Muscle layer of colon (tissue), 2 donors: Measurements from ENCODE around the gene TSPAN9.
"Not testable (repeated sequence)": the region's sequence is repeated elsewhere in the genome, so short reads cannot be mapped to it uniquely, and the experiment has no call there.

Source experiments
- H3K27ac ChIP-seq: one replicate; pipeline ENCODE4 v1.7.0; 2013; ENCODE audit warnings: low read depth, mild to moderate bottlenecking, low read length, moderate library complexity
- H3K27me3 ChIP-seq, 2 donors: one replicate each; pipeline ENCODE4 v1.7.0; 2013; ENCODE audit warnings: low read length in 2 of 2, mild to moderate bottlenecking in 2 of 2; ENCODE audit not compliant: insufficient read depth in 2 of 2, control insufficient read depth in 1 of 2
- H3K36me3 ChIP-seq: one replicate; pipeline ENCODE4 v1.7.0; 2013; ENCODE audit warnings: mild to moderate bottlenecking, low read length; ENCODE audit not compliant: insufficient read depth
- H3K4me1 ChIP-seq: one replicate; pipeline ENCODE4 v1.7.0; 2013; ENCODE audit warnings: mild to moderate bottlenecking, low read length; ENCODE audit not compliant: insufficient read depth
- H3K4me3 ChIP-seq, 2 donors: one replicate each; pipeline ENCODE4 v1.7.0; 2013; ENCODE audit warnings: low read length in 2 of 2, low read depth in 1 of 2, mild to moderate bottlenecking in 1 of 2, moderate library complexity in 1 of 2
- H3K9ac ChIP-seq: one replicate; pipeline ENCODE4 v1.7.0; 2013; ENCODE audit warnings: low read length
- H3K9me3 ChIP-seq: one replicate; pipeline ENCODE4 v1.7.0; 2013; ENCODE audit warnings: mild to moderate bottlenecking, low read length
- donor health status: abdominal sarcoma.
- donor health status: Adenocarcinoma of cecum.

TSPAN9 gene

DNA sequence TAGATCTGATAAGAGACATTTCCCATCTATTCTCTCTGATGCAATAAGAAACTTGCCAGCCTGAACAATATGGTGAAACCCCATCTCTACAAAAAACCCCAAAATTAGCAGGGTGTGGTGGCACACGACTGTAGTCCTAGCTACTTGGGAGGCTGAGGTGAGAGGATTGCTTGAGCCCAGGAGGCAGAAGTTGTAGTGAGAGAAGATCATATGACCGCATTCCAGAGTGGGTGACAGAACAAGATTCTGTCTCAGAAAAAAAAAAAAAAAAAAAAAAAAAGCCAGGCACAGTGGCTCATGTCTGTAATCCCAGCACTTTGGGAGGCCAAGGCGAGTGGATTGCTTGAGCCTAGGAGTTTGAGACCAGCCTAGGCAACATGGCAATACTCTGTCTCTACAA is 11.3 kb upstream of the TSPAN9 start:
- not testable (repeated sequence) for H3K27ac ChIP-seq, H3K27me3 ChIP-seq, H3K9ac ChIP-seq, H3K36me3 ChIP-seq, H3K4me3 ChIP-seq, H3K9me3 ChIP-seq
- peaks cover 21% of the 10 kb centered on the region for H3K4me1 ChIP-seq

DNA sequence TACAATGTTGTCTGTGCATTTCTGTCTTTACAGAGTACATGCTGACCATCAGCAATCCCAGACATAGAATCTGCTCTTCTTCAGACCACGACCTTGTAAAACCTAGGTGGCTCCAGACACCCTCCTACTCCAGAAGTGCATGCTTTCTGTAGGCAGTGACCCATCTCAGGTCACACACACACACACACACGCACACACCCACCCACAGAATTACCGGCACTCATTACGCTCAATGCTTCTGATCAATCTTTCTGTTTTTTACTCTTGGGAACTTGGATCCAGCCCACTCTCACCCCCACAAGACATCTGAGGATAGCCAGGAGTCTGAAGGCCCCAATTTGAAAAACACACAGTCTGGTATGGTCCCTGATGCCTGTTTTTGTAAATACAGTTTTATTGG is 7.5 kb upstream of the TSPAN9 start:
- Histone ChIP-seq H3K4me3 (no peak overlapping the region), H3K9ac (no peak overlapping the region), H3K27me3 (no peaks in the 10 kb centered on the region), H3K9me3 (no peaks in the 10 kb centered on the region), H3K4me1 (peaks cover 27% of the 10 kb centered on the region), H3K27ac (no peak overlapping the region), H3K36me3 (no peaks in the 10 kb centered on the region)

DNA sequence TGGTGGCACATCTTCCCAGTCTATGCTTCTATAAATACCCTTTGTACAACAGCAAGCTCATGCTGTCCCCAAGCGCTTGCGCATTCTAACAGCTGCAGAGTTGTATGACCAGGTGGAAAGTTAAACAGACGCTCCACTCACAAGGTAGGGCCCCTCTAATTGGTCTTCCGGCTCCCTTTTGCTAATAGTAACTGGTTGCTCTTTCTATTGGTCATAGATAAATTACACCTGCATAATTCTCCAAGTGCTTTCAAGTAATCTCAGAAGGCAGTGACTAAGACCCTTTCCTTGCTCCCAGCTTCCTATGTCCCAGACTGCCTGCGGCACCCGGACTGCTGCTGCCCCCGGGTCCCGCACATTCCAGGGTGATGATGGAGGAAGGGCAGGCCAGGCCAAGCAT is 6.1 kb upstream of the TSPAN9 start:
- Histone ChIP-seq H3K9ac (no peak overlapping the region), H3K36me3 (no peaks in the 10 kb centered on the region), H3K27ac (no peak overlapping the region), H3K27me3 (no peaks in the 10 kb centered on the region), H3K9me3 (no peaks in the 10 kb centered on the region), H3K4me1 (peaks cover 28% of the 10 kb centered on the region), H3K4me3 (no peak overlapping the region)

DNA sequence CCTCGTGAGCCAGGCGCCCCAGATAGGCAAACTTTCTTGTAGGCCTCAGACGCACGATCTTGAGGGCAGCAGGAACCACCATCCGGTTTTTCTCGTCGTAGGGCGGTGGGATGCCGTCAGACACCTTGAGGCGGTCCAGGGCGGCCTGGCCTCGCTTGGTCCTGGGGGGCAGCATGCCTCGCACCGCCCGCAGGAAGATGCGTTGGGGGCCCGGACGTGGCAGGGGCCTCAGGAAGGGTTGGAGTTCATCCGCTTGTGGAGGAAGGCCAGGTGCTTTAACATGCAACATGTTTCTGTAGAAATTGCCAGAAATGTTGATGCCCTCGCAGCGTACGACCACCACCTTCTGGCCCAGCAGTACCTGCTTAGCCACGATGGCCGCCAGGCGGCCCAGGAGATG is 5.5 kb upstream of the TSPAN9 start:
- Histone ChIP-seq H3K9me3 (no peaks in the 10 kb centered on the region), H3K27ac (no peak overlapping the region), H3K36me3 (no peaks in the 10 kb centered on the region), H3K4me1 (peaks cover 34% of the 10 kb centered on the region), H3K27me3 (no peaks in the 10 kb centered on the region), H3K4me3 (no peak overlapping the region), H3K9ac (no peak overlapping the region)

DNA sequence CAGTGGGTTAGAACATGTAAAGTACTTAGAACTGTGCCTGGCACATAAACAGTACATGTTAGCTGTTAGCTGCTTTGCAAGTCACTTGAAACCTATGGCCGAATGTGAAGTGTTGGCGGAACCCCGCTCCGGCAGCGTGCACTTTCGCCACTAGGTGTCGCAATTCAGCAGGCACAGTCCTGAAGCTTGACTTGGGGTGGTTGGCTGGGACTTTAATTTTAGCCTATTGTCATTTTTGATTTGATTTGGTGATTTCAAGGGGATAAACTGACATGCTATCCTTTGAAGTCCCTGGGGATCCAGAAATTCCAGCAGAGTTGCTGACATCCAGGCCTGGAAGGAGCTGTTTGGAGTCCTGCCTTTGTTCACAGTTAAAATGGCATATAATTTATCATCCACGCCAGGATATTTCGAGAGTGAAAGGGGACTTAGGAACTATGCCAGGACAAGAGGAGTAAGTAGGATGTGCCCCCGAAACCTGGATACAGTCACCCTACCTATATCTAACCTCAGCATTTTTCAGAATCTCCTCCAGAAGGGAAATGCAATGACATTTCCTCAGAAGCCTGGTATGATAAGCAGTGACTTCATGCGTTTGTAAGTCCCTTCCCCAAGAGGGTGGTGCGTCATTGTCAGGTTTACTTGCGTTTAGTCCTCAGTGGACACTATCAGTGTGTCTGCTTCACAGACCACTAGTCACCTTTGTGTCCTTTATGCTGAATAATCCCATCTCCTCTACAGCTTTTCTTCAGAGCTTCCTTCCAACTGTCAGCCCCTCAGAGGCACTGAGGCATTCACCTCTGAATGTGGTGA is 3.5 kb upstream of the TSPAN9 start:
- Histone ChIP-seq H3K9ac (no peak overlapping the region), H3K27ac (no peak overlapping the region)

DNA sequence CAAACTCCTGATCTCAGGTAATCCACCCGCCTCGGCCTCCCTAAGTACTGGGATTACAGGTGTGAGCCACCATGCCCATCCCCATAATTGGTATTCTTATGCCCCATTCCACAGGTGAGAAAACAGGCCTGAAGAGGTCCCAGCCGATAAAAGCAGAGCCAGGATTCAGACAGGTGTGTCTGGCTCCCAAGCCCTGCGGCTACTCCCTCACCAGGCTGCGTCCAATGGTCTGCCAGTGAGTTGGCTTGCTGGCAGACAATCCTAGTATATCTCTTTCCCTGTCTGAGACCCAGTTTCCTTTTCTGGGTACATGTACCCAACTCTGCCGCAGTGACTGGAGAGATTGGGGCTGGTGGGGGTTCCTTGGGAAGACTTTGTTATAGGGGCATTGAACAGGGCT is 1.9 kb upstream of the TSPAN9 start:
- Histone ChIP-seq H3K36me3 (no peaks in the 10 kb centered on the region), H3K4me1 (peaks cover 30% of the 10 kb centered on the region), H3K27me3 (no peaks in the 10 kb centered on the region), H3K4me3 (no peak overlapping the region), H3K9ac (no peak overlapping the region), H3K9me3 (no peaks in the 10 kb centered on the region), H3K27ac (no peak overlapping the region)

More for the DNA sequence above, 3.5 kb upstream of the TSPAN9 start:
- H3K4me3 ChIP-seq = peak overlapping the region in 1 of 2 donors; percentile 8
- peaks cover 42% of the 10 kb centered on the region for H3K4me1 ChIP-seq
- no peaks in the 10 kb centered on the region for H3K9me3 ChIP-seq
- no peaks in the 10 kb centered on the region for H3K36me3 ChIP-seq
- H3K27me3 ChIP-seq = no peaks in the 10 kb centered on the region

DNA sequence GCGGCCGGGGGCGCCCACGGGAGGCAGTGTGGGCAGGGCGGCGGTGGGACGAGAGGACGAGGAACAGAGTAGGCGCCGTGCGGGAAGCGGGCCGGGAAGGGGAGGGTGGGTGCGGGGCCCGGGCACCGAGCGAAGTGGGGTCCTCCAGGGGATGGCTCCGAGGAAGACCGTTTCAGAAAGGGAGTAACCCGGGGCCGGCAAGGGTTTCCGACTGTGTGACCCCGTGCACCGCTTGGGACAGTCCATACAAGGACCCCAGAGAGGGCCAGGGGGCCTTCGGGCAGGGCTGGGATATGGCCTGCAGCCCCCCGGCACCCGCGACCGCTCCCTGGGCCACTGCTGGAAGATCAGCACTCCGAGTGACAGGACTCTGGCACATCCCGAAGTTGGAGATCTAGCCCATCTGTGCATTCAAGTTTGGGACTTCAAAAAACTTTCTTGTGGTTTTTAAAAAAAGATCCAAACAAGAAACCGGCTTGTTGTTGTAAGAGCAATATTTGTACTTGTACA is 448 bp downstream of the TSPAN9 start:
- Histone ChIP-seq H3K36me3 (no peaks in the 10 kb centered on the region), H3K4me3 (peak overlapping the region; percentile 55 to 83), H3K27me3 (no peaks in the 10 kb centered on the region), H3K27ac (peak overlapping the region; percentile 80), H3K9me3 (no peaks in the 10 kb centered on the region), H3K4me1 (peaks cover 39% of the 10 kb centered on the region), H3K9ac (no peak overlapping the region)

DNA sequence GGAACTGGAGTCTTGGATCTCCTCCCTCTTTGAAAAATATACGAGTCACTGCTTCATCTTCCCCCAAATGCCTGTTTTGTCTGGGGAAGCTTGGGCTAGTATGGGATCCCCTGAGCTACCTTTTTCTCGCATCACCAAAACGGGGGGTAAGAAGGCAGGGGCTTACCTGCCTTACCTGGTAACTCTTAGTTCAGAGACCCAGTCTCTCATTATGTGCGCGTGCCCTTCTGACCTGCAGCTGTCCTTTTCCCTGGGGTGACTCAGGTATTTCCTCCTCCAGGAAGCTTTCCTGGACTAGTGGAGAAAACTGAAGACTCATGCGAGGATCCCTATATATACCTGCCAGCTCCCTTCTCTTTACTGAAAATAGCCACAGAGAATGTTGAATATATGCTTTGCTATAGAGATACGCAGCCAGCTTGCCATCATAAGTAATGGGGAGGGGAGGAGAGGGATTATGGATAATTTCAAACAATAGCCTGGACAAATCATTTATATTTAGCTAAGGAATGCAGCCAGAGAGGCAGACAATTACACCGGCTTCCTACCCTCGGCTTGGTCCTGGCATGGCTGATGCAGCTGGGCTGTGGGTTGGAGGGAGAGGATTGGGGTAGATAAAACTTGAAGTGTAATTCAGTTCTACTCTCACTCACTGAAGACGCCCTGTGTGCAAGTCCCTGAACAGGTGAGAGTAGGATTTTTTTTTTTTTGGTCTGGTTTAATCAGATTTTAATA is 1.1 kb downstream of the TSPAN9 start:
- Histone ChIP-seq H3K27ac (peak overlapping the region; percentile 80), H3K36me3 (no peaks in the 10 kb centered on the region), H3K4me3 (peak overlapping the region; percentile 55 to 83), H3K9me3 (no peaks in the 10 kb centered on the region), H3K9ac (no peak overlapping the region), H3K27me3 (no peaks in the 10 kb centered on the region), H3K4me1 (peaks cover 35% of the 10 kb centered on the region)

DNA sequence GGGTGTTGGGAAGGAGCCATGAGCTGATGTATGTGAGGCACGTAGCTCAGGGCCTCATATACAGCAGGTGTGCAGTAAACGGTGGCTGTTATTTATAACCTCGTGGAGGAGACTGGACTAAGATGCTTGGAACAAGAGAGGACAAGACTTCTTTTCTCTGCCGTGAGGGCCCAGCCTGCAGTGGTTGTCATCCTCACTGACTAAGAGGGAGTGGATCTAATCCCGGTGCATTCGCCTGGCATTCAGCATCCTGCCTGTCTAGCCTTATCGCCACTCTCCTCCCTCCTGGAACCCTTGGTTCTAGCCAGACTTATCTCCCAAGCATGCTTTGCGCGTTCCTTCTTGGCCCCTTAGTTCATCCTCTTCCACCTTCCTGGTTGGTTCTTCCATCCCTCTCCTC is 3.9 kb downstream of the TSPAN9 start:
- no peak overlapping the region for H3K27ac ChIP-seq
- H3K4me1 ChIP-seq = peaks cover 26% of the 10 kb centered on the region
- no peaks in the 10 kb centered on the region for H3K27me3 ChIP-seq
- H3K36me3 ChIP-seq = no peaks in the 10 kb centered on the region
- no peaks in the 10 kb centered on the region for H3K9me3 ChIP-seq
- no peak overlapping the region for H3K9ac ChIP-seq
- no peak overlapping the region for H3K4me3 ChIP-seq

DNA sequence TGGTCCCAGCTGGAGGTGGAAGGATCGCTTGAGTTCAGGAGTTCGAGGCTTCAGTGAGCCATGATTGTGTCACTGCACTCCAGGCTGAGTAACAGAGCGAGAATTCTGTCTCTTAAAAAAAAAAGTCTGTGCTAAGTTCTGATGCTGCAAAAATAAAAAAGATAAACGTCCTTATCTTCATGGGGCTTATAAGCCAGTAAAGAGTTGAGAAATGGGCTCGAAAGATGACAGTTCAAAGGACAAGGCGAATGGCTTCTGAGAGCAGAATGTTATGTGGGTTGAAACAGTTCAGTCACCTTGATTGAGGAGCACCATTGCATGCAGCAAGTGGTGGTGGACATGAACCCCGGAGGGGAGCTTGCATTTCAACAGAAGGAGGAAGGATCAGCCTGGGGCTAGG is 4.7 kb downstream of the TSPAN9 start:
- peaks cover 20% of the 10 kb centered on the region for H3K4me1 ChIP-seq
- no peak overlapping the region for H3K9ac ChIP-seq
- H3K36me3 ChIP-seq = peaks cover 4% of the 10 kb centered on the region
- no peaks in the 10 kb centered on the region for H3K27me3 ChIP-seq
- H3K27ac ChIP-seq = no peak overlapping the region
- no peak overlapping the region for H3K4me3 ChIP-seq
- H3K9me3 ChIP-seq = no peaks in the 10 kb centered on the region

DNA sequence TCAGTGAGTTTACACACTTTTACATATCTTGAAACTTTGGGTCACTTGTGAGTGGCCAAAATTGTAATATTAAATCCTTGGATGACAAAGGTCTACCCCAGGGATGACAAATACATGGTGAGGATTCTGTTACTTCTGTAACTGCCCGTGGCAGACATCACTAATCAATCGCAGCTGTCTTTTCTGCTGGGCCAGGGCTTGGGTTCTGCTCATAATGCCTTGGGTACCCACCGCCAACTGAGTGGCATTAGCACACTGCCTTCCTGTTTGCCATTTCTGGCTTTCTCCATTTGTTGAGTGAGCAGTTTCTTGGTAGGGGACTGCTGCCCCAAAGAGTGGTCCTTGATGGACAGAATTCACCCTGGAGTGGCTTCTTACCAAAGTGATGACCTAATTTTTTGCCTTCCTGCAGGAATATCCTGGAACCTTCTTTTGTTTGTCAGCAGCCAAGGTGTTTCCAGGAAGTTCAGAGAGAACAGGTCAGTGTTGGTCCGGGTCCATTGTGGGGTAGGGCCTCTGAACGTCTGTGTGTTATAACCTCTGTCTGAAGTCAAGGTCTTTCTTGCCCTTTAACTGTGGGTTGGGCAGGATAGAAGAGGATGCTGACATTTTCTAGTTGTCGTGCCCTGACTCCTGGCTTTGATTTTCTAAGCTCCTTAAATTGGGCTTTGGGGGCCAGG is 6.2 kb downstream of the TSPAN9 start:
- peaks cover 4% of the 10 kb centered on the region for H3K36me3 ChIP-seq
- peaks cover 14% of the 10 kb centered on the region for H3K4me1 ChIP-seq
- H3K9ac ChIP-seq = no peak overlapping the region
- no peaks in the 10 kb centered on the region for H3K9me3 ChIP-seq
- no peak overlapping the region for H3K4me3 ChIP-seq
- H3K27me3 ChIP-seq = no peaks in the 10 kb centered on the region
- no peak overlapping the region for H3K27ac ChIP-seq
